WERI-Rb-1 (cell line): ENCODE results near the gene APOE.

Source experiments
- DNase-seq: peaks from one replicate; pipeline ENCODE4 v3.0.0-alpha.2; 2020
- H3K27ac ChIP-seq: fragments of 250-450 bp; sonication (Bioruptor Pico); 2 replicates; pipeline ENCODE4 v1.5.1; 2020; ENCODE audit warnings: mild to moderate bottlenecking, moderate library complexity
- H3K27me3 ChIP-seq: fragments of 250-450 bp; sonication (Bioruptor Pico); 2 replicates; pipeline ENCODE4 v1.5.1; 2021; ENCODE audit warnings: mild to moderate bottlenecking, low read depth, moderate library complexity; ENCODE audit not compliant: insufficient read depth, severe bottlenecking
- H3K36me3 ChIP-seq: fragments of 250-450 bp; sonication (Bioruptor Pico); 2 replicates; pipeline ENCODE4 v1.5.1; 2020; ENCODE audit warnings: mild to moderate bottlenecking, moderate library complexity
- H3K4me3 ChIP-seq: 2 replicates; pipeline ENCODE4 v1.5.1; 2011; ENCODE audit warnings: low read depth, mild to moderate bottlenecking, control low read depth, low read length
- H3K9me3 ChIP-seq: fragments of 250-450 bp; sonication (Bioruptor Pico); 2 replicates; pipeline ENCODE4 v1.5.1; 2021; ENCODE audit warnings: mild to moderate bottlenecking, moderate library complexity; ENCODE audit not compliant: severe bottlenecking
- CTCF ChIP-seq: IDR thresholded peaks from 2 replicates; pipeline ENCODE4 v1.5.1; 2011; ENCODE audit warnings: low read depth, mild to moderate bottlenecking, control low read depth, inconsistent platforms, low read length

APOE gene

GRCh38 chr19:44927746-44928145, 22.1 kb downstream of the APOE start:
- no peak for DNase-seq
- Histone ChIP-seq H3K9me3 (no peaks in the 10 kb centered on the region), H3K27me3 (no peaks in the 10 kb centered on the region), H3K27ac (no peak overlapping the region), H3K36me3 (no peaks in the 10 kb centered on the region), H3K4me3 (no peak overlapping the region)
- no peak for TF ChIP-seq CTCF

GRCh38 chr19:44930088-44930487, 24.5 kb downstream of the APOE start:
- H3K27me3 ChIP-seq: no peaks in the 10 kb centered on the region
- no peak for TF ChIP-seq CTCF
- no peak for DNase-seq
- H3K9me3 ChIP-seq: no peaks in the 10 kb centered on the region
- H3K27ac ChIP-seq: no peak overlapping the region
- no peak overlapping the region for H3K4me3 ChIP-seq
- no peaks in the 10 kb centered on the region for H3K36me3 ChIP-seq

GRCh38 chr19:44931541-44931940, 25.9 kb downstream of the APOE start:
- Histone ChIP-seq H3K4me3 (no peak overlapping the region), H3K36me3 (no peaks in the 10 kb centered on the region), H3K27me3 (no peaks in the 10 kb centered on the region), H3K27ac (no peak overlapping the region), H3K9me3 (no peaks in the 10 kb centered on the region)
- DNase-seq: no peak
- TF ChIP-seq CTCF: no peak

GRCh38 chr19:44939668-44940067, 34.1 kb downstream of the APOE start:
- H3K36me3 ChIP-seq: no peaks in the 10 kb centered on the region
- no peak for TF ChIP-seq CTCF
- H3K27me3 ChIP-seq: no peaks in the 10 kb centered on the region
- H3K4me3 ChIP-seq: no peak overlapping the region
- H3K27ac ChIP-seq: no peak overlapping the region
- no peak for DNase-seq
- H3K9me3 ChIP-seq: no peaks in the 10 kb centered on the region

GRCh38 chr19:44942067-44942571, 36.5 kb downstream of the APOE start, which contains the start of gene APOC4:
Gene APOC4, plus strand, starts transcription at chr19:44942237. Its CDS starts 41 bp downstream, at chr19:44942278.
- no peaks in the 10 kb centered on the region for H3K9me3 ChIP-seq
- no peak within 1 kb of the TSS for H3K27ac ChIP-seq
- no peaks in the 10 kb centered on the region for H3K36me3 ChIP-seq
- no peak within 1 kb of the TSS for H3K4me3 ChIP-seq
- H3K27me3 ChIP-seq: no peaks in the 10 kb centered on the region
- DNase-seq: no peak
- no peak for TF ChIP-seq CTCF

GRCh38 chr19:44943801-44944249, 38.2 kb downstream of the APOE start:
- H3K27ac ChIP-seq: no peak overlapping the region

More at GRCh38 chr19:44943801-44944249, 38.2 kb downstream of the APOE start:
- Histone ChIP-seq H3K27me3 (no peaks in the 10 kb centered on the region), H3K4me3 (no peak overlapping the region), H3K9me3 (no peaks in the 10 kb centered on the region), H3K36me3 (no peaks in the 10 kb centered on the region)
- TF ChIP-seq CTCF: no peak
- no peak for DNase-seq
